ENCODE measurements around the gene CLSTN1. TPM values are rescaled to one million over a fixed set of nuclear protein-coding genes. Genes with fewer than 3 reads are reported as not detected.

The CLSTN1 gene
- polyA plus RNA-seq, 1 of the 3 experiments (the other 2 are of a cell fraction) = 59.6 TPM

- TF ChIP-seq REST (IDR thresholded peaks at IDR 0.05; ENCODE audit: low read depth, low read length) = no peak
Observed at GRCh38 chr1:9849691-9850441, 26.1 kb upstream of the CLSTN1 start (continued).

GRCh38 chr1:9848022-9848421 is 24.3 kb upstream of the CLSTN1 start:
- TF ChIP-seq JUND (IDR thresholded peaks at IDR 0.05) (no peak), IRF3 (IDR thresholded peaks at IDR 0.05; ENCODE audit: low read depth, low read length) (no peak), RCOR1 (IDR thresholded peaks at IDR 0.05; ENCODE audit: low read length) (no peak), FOXM1 (IDR thresholded peaks at IDR 0.05; ENCODE audit: low read depth) (no peak)
- Histone ChIP-seq H3K4me3 (ENCODE audit: low read depth in 2 of 2, low read length in 1 of 2) (no peak overlapping the region), H3K9me3 (no peaks in the 10 kb centered on the region), H4K20me1 (ENCODE audit: insufficient read depth) (no peaks in the 10 kb centered on the region), H3K27me3 (ENCODE audit: insufficient read depth) (no peaks in the 10 kb centered on the region), H3K4me2 (no peak overlapping the region), H3K9me2 (no peaks in the 10 kb centered on the region), H3K9ac (no peak overlapping the region), H3K79me2 (ENCODE audit: insufficient read depth) (no peaks in the 10 kb centered on the region), H3F3A (replicated peaks; ENCODE audit: insufficient read depth) (no peaks in the 10 kb centered on the region), H3K27ac (ENCODE audit: low read depth in 2 of 2, low read length in 1 of 2) (no peak overlapping the region), H3K36me3 (replicated peaks in 1 of 2; ENCODE audit: control insufficient read depth in 1 of 2, insufficient read depth in 2 of 2, low read length in 1 of 2) (peaks cover 0 to 2% of the 10 kb centered on the region in 2 experiments), H2AFZ (ENCODE audit: low read depth) (no peak overlapping the region), H3K4me1 (ENCODE audit: control insufficient read depth in 1 of 2, insufficient read depth in 2 of 2, low read depth in 1 of 2, low read length in 1 of 2) (peaks cover 0 to 20% of the 10 kb centered on the region in 2 experiments; a peak in 1 of 4 replicates)
- CTCF ChIA-PET = interaction anchor here (0.9 kb wide), 1 partner anchor 26 kb away, joined by 3 read pairs; no protein-coding TSS in a partner anchor
- POLR2A ChIA-PET = no interaction called here
- no peak for DNase-seq
- WGBS (ENCODE audit: low lambda C conversion rate) = 85% methylated on average over 8 of the region's 8 CpGs

- ChIA-PET CTCF (interaction anchor here (0.9 kb wide), 1 partner anchor 27 kb away, joined by 3 read pairs; no protein-coding TSS in a partner anchor), POLR2A (interaction anchor here (0.6 kb wide), 1 partner anchor 120 kb away, joined by 4 read pairs; no protein-coding TSS in a partner anchor)
- Histone ChIP-seq H3K9me2 (no peaks in the 10 kb centered on the region), H3K9me3 (no peaks in the 10 kb centered on the region), H3K4me1 (ENCODE audit: control insufficient read depth in 1 of 2, insufficient read depth in 2 of 2, low read depth in 1 of 2, low read length in 1 of 2) (peaks cover 0 to 12% of the 10 kb centered on the region in 2 experiments; a peak in 1 of 4 replicates), H3K27me3 (ENCODE audit: insufficient read depth) (no peaks in the 10 kb centered on the region), H3K79me2 (ENCODE audit: insufficient read depth) (no peaks in the 10 kb centered on the region), H3K36me3 (replicated peaks in 1 of 2; ENCODE audit: control insufficient read depth in 1 of 2, insufficient read depth in 2 of 2, low read length in 1 of 2) (peaks cover 0 to 2% of the 10 kb centered on the region in 2 experiments), H3K9ac (no peak overlapping the region), H4K20me1 (ENCODE audit: insufficient read depth) (no peaks in the 10 kb centered on the region), H3K4me2 (no peak overlapping the region), H2AFZ (ENCODE audit: low read depth) (no peak overlapping the region), H3K4me3 (ENCODE audit: low read depth in 2 of 2, low read length in 1 of 2) (no peak overlapping the region), H3F3A (replicated peaks; ENCODE audit: insufficient read depth) (no peaks in the 10 kb centered on the region), H3K27ac (ENCODE audit: low read depth in 2 of 2, low read length in 1 of 2) (no peak overlapping the region)
- WGBS (ENCODE audit: low lambda C conversion rate) = 84% methylated on average over 2 of the region's 2 CpGs
- DNase-seq = no peak
- TF ChIP-seq EZH2phosphoT487 (IDR thresholded peaks at IDR 0.05; ENCODE audit: borderline replicate concordance, low read depth) (no peak), FOXM1 (IDR thresholded peaks at IDR 0.05; ENCODE audit: low read depth) (no peak), CTCF (IDR thresholded peaks at IDR 0.05) (no peak), ELF1 (IDR thresholded peaks at IDR 0.05) (no peak), POLR2AphosphoS5 (IDR thresholded peaks at IDR 0.05; ENCODE audit: low read depth, low read length) (no peak), NRF1 (IDR thresholded peaks at IDR 0.05; ENCODE audit: low read depth, low read length) (no peak), RFX5 (IDR thresholded peaks at IDR 0.05; ENCODE audit: low read length) (no peak), IRF3 (IDR thresholded peaks at IDR 0.05; ENCODE audit: low read depth, low read length) (no peak), GATA2 (CRISPR knock-in tag; IDR thresholded peaks at IDR 0.05) (no peak), RAD21 (IDR thresholded peaks at IDR 0.05; ENCODE audit: low read length) (no peak), YY1 (IDR thresholded peaks at IDR 0.05; ENCODE audit: low read depth) (no peak), GABPA (IDR thresholded peaks at IDR 0.05; ENCODE audit: low read depth) (no peak), USF1 (IDR thresholded peaks at IDR 0.05; ENCODE audit: borderline replicate concordance, low read depth) (no peak)
Observed at GRCh38 chr1:9847269-9847668, 23.5 kb upstream of the CLSTN1 start.

Measured in SK-N-SH (cell line).